NCI-H1092 (cell line): Measurements from ENCODE around the gene MTTP.

Source experiments
- DNase-seq: peaks from one replicate; lab custom pipeline; 2025; lab: John Stamatoyannopoulos, UW

The MTTP gene

DNA sequence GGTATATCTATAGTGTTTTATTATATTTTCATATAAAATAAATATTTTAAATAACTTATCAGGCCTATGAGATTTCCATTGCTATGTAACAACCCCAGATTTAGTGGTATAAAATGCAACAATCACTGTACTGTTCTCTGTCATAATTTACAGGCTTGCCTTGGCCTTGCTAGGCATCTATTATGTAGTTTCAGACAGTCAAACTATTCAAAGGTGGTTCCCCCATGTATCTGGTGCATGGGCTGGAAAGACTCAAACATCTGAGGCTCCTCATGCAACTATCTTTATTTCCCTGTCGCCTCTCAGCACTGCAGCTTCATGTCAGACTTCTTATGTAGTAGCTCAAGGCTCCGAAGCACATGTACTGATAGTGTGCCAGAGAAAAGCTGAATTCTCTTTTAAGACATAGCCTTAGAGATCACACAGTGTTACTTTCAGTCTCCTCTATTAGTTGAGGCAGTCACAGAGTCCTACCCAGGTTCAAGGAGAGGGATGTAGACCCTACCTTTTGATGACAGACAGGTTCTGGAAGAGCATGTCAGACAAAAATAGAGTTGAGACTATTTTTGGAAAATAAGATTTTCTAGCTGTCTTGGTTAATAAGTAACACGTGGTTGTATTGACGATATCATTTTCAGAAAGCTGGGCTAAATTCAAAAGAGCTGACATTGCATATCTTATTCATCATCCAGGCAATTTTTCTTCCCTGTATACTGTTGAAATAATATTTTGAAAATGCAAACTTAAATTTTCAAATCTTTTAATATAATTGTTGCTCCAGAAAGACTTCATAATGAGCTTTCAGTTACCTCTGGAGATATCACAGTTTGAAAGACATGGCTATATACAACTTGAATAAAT is 19.4 kb downstream of the MTTP start:
- DNase-seq = no peak

DNA sequence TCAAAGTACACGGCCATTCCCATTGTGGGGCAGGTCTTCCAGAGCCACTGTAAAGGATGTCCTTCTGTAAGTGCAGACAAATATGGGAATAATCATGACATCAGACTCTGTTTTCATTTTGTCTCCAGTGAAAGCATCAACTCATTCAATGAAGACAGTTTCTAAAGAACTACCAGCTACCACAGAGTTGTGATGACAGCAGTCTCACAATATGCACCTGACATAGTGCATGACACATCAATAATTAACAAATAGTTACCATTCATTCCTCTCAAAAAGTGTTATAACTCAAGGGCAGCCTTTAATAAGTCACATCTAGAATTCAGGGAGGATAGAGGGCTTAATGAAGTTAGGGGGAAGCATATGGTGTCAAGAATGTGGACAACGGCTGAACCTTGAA is 20.2 kb downstream of the MTTP start:
- DNase-seq = no peak

DNA sequence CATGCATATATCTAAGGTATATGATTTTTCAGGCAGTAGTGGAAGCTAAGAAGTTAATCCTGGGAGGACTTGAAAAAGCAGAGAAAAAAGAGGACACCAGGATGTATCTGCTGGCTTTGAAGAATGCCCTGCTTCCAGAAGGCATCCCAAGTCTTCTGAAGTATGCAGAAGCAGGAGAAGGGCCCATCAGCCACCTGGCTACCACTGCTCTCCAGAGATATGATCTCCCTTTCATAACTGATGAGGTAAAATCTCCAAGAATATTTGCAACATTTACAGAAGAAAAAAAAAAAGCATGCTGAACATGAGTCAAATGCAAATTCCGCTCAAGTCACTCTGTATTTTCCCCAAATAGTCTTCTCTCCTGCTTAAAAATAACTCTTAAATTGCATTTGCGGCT is 32.1 kb downstream of the MTTP start:
- DNase-seq = no peak

- no peak for DNase-seq
Measured at GRCh38 chr4:99608417-99608816, 33.8 kb downstream of the MTTP start.

GRCh38 chr4:99610605-99611175 is 36.1 kb downstream of the MTTP start:
- DNase-seq = no peak

DNA sequence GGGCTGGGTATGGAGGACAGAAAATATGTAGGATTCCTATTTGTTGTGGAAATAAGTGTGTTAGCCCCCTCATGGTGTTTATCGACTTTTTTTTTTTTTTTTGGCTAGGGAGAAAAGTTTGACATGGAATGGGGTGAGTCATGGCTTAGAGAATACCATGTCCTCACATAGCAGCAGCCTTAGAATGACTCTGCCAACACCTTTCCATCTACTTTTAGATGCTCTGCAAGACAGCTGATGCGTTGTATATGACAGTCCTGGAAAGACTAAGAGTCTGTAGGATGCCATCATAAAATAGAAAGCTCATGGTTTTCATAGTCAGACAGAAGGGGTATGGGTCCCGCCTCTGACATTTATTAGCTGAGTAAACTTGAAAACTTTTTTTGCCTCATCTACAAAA is 37.7 kb downstream of the MTTP start:
- no peak for DNase-seq

DNA sequence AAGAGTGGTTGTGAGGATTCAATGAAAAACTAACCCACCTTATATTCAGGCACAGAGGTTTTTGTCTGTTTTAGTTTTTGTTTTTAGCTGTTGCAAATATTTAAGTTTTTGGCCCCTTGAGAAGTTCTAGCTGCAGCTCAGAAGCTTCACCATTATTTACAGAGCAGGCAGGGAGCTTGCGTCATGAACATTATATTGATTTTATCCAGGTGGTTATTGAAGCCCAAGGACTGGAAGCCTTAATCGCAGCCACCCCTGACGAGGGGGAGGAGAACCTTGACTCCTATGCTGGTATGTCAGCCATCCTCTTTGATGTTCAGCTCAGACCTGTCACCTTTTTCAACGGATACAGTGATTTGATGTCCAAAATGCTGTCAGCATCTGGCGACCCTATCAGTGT is 38.1 kb downstream of the MTTP start:
- DNase-seq = no peak

DNA sequence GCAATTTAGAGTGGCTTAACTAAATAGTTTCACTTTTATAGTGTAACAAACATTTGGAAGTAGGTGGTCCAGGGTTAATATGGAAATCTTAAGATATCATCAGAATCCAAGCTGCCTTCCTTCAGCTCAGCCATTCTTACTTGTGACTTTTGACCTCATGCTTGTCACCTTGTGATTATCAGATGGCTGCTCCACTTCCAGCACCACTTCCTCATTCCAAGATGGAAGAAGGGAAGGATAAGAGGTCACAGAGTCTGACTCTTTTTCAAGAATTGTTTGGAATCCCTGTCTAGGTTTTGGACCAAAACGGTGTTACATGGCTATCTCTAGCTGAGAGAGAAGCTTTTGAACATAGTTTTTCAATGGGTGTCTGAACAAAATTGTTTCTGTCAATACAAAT is 39.9 kb downstream of the MTTP start:
- DNase-seq = no peak

DNA sequence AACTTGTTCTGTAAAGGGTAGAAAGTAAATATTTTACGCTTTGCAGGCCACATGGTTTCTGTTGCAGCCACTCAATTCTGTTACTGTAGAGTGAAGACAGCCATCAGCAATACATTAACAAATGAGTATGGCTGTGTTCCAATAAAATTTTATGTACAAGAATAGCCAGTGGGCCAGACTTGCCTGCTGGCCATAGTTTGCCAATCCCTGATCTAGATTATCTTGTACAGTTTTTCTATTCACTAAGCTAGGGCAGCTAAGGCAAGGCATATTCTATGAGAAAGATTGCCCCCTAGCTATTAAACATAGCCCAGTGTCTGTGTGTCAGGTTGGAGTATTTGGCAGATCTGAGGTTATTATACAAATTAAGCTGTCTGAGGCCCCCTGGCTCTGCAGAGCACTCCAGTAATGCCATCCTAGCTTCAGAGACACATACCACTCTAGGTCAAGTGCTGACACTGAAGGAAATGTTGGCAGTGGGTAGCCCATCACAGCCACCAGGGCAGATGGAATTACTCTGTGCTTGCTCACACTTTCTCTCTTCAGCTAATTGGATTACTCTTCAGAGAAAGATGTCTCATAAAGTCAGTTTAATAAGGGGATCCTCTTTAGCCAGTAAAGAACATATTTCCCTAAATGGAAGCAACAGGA is 40.7 kb downstream of the MTTP start:
- DNase-seq = no peak

- no peak for DNase-seq
Measured at GRCh38 chr4:99617374-99617773, 42.8 kb downstream of the MTTP start.

- no peak for DNase-seq
Measured at GRCh38 chr4:99622341-99622740, 47.7 kb downstream of the MTTP start.

GRCh38 chr4:99624141-99624719 is 49.6 kb downstream of the MTTP start:
- DNase-seq = no peak

DNA sequence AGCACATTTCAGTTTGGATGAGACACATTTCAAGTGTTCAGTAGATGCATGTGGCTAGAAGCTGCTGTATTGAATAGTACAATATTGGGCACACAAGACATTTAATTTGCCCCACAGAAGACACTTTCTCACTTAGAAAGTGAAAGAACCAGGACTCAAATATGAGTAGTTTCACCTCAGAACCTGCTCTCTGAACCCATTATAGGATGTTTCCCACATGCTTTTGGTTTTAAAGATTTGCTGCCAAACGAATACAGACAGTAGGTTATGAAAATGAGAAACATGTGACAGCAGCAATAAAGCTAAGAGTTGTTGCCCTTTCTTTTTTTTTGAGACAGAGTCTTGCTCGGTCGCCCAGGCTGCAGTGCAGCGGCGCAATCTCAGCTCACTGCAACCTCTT is 50.7 kb downstream of the MTTP start:
- DNase-seq = no peak

DNA sequence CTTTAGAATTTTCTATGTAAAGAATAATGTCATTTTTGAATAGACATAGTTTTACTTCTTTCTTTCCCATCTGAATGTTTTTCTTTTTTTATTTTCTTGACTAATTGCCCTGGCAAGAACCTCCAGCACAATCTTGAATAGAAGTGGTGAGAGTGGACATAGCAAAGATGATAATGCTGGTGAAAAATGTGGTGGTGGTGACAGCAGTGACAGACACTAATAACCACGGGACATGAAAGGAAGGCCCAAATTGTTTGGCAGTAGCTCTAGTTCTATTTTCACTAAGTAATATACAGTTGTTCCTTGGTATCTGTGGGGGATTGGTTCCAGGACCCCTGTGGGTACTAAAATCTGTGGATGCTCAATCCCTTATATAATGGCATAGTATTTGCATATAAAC is 53.4 kb downstream of the MTTP start:
- DNase-seq = no peak

DNA sequence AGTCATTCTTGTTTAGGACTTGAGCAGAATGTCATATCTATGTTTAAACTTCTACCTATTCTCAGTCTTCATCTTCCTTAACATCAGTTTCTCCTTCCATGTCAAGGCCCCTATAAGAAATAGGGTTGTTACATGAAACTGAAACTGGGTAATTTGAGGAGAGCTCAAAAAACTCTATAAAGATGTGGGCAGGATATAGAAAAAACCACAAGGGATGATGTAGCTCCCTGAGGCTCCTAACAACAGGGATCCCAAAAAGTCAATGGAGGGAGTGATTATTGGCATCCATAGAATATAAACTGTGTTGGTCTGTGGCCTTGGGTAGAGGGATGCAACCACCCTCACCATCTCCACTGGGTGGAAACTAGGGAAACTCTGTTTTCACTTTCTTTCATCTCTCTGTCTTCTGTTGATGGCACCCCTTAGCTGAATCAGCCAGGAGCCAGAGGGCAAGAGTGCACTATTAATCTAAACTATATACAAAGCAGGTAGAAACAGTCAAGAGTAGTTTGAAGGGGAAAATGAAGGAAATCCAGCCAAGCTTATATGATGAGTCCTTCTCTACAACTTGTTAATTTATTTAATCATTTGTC is 55.4 kb downstream of the MTTP start:
- no peak for DNase-seq

DNA sequence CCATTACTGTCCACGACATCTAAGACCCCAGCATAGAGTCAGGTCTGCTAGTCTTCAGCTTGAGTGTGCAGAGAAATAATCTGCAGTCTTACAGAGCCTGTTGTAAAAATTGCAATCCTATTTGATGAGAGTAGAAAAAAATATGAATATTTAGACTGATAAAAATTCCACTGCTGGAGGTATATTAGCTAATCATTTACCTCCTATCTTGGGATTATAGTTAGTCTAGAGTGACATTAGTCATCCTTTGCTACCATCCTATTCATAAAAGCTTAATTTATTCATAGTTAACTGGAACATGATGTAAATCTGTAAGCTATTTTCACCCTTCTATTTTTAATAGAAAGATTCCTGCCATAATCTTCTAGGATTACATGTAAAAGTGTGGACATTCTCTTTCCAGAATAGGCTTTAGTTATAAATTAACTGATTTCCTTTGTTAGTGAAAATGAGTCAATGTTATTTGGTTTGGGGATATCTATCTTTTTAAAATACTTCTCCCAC is 56.3 kb downstream of the MTTP start:
- no peak for DNase-seq

DNA sequence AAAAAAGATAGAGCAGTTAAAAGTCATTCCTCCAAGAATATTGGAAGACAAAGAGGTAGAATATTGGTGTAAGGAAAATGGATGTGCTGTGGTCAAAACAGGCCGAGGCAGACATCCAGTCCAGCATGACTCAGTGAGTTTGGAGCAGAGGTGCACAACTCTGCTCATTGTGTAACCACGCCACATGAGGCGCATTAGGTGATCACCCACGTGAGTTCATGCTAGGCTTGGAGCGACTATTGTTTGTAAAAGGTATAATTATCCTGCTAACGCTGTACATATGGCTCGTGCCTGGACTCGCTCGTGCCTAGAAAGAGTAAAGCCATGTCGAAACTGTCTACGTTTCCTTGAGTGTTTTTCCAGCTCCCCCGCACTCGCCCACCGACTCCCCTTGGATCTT is 59.1 kb downstream of the MTTP start:
- no peak for DNase-seq

- no peak for DNase-seq
Measured at GRCh38 chr4:99634742-99635360, 60.2 kb downstream of the MTTP start.

- no peak for DNase-seq
Measured at GRCh38 chr4:99635601-99636000, 61.0 kb downstream of the MTTP start.

DNA sequence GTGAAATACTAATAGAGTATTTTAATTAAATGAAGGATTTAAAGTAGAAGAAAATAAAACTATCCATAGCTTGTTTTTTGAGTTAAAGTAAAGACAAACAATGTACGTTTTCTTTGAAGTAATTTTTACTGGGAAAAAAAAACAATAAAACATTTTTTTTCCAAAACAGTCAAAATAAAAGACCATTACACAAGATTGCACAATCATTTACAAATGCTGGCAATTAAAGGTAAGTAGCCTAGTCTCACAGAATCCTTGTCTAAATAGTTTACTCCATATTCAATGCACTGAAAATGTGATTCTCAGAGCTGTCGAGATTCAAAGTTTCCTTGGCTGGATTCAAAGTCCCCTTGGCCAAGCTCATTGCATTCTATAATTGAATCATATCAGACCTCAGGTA is 61.8 kb downstream of the MTTP start:
- no peak for DNase-seq

- DNase-seq = no peak
Measured at GRCh38 chr4:99637174-99637573, 62.5 kb downstream of the MTTP start.

GRCh38 chr4:99640676-99641075 is 66.1 kb downstream of the MTTP start:
- no peak for DNase-seq
